ENCODE data around the gene ZNF22. TPM values are rescaled to one million over a fixed set of nuclear protein-coding genes. Genes with fewer than 3 reads are reported as not detected.
A peak's percentile ranks its signal among the peaks of the same experiment; 100 is the strongest.

Gene ZNF22
- total and polyA plus RNA-seq, 2 of the 4 experiments (the other 2 are of a cell fraction): 10.6 to 12.4 TPM

- DNase-seq (no peak), ATAC-seq (ENCODE audit: low read depth) (no peak)
- Histone ChIP-seq H3K9me3 (ENCODE audit: control insufficient read depth, insufficient read depth, low read length) (no peaks in the 10 kb centered on the region), H3K18ac (ENCODE audit: low read depth, low read length) (0 out of 2 replicates have a peak overlapping the region, but pooled peaks have one; percentile 14), H2BK120ac (ENCODE audit: low read depth, low read length) (peak overlapping the region; percentile 20; the same call in 1 of the 2 replicates), H3K4ac (ENCODE audit: low read depth, low read length) (peak overlapping the region; percentile 50), H3K9ac (ENCODE audit: low read depth, low read length) (no peak overlapping the region), H3K79me1 (ENCODE audit: low read depth in 1 of 2, low read length in 2 of 2) (peaks cover 0 to 7% of the 10 kb centered on the region in 2 experiments; a peak in 1 of 4 replicates), H3K14ac (replicated peaks; ENCODE audit: low read depth, low read length) (no peak overlapping the region), H3K56ac (ENCODE audit: extremely low read depth, insufficient read depth, low read length) (no peak overlapping the region), H4K5ac (ENCODE audit: low read depth, low read length) (no peak overlapping the region), H2AFZ (replicated peaks; ENCODE audit: low read length, poor library complexity) (no peak overlapping the region), H3K23ac (ENCODE audit: low read depth, low read length) (no peak overlapping the region), H3K27me3 (ENCODE audit: control insufficient read depth, insufficient read depth, low read length) (no peaks in the 10 kb centered on the region), H3K9me1 (ENCODE audit: insufficient read depth, low read length) (peaks cover 40% of the 10 kb centered on the region), H3K4me3 (ENCODE audit: insufficient read depth, low read depth, low read length) (no peak overlapping the region), H4K91ac (ENCODE audit: insufficient read depth, low read depth, low read length) (peak overlapping the region; percentile 54; the same call in 1 of the 2 replicates), H2AK9ac (replicated peaks; ENCODE audit: low read depth, low read length, poor library complexity) (no peak overlapping the region), H4K20me1 (ENCODE audit: insufficient read depth, low read length) (no peaks in the 10 kb centered on the region), H2BK15ac (ENCODE audit: low read depth, low read length) (peak overlapping the region; percentile 14; the same call in 1 of the 3 replicates), H2AK5ac (ENCODE audit: low read depth, low read length) (0 out of 2 replicates have a peak overlapping the region, but pooled peaks have one; percentile 3), H4K8ac (ENCODE audit: low read depth in 2 of 2, low read length in 2 of 2) (no peak overlapping the region), H2BK20ac (ENCODE audit: low read depth, low read length) (peak overlapping the region; percentile 45; the same call in 1 of the 2 replicates), H3K4me2 (ENCODE audit: low read depth, low read length) (no peak overlapping the region), H3K27ac (ENCODE audit: insufficient read depth, low read length) (no peak overlapping the region), H3K4me1 (ENCODE audit: control insufficient read depth, insufficient read depth, low read length) (peaks cover 53% of the 10 kb centered on the region), H2BK5ac (ENCODE audit: low read depth, low read length, poor library complexity, severe bottlenecking) (no peak overlapping the region), H3K36me3 (ENCODE audit: control insufficient read depth, insufficient read depth, low read length) (peaks cover 11% of the 10 kb centered on the region; the same call in 1 of the 2 replicates)
- intact Hi-C loops (cut with micrococcal nuclease): no loop called here
- ChIA-PET CTCF (no interaction called here), POLR2A (ENCODE audit: unreplicated experiment) (no interaction called here)
- in situ Hi-C loops (cut with MboI; ENCODE audit: low sequenced_read_pairs): loop anchor here (25.0 kb wide), 4 partner anchors 1021 to 1854 kb away; partner anchors contain the start of genes CSGALNACT2 and HNRNPF
- WGBS, 2 experiments (ENCODE audit: extremely low coverage in 2 of 2, insufficient read length in 1 of 2): 100% methylated on average over 1 of the region's 7 CpGs; no CpG with 5 or more reads in 1 of the 2 experiments
- dilution Hi-C loops (cut with HindIII; ENCODE audit: low sequenced_read_pairs, unreplicated experiment): no loop called here
- TF ChIP-seq BHLHE40 (IDR thresholded peaks at IDR 0.05; ENCODE audit: low read depth, low read length): no peak
- no peak for TF ChIP-seq CTCF (conservative IDR thresholded peaks at IDR 0.05; ENCODE audit: low read depth, low read length)
- TF ChIP-seq, protein P1, sequence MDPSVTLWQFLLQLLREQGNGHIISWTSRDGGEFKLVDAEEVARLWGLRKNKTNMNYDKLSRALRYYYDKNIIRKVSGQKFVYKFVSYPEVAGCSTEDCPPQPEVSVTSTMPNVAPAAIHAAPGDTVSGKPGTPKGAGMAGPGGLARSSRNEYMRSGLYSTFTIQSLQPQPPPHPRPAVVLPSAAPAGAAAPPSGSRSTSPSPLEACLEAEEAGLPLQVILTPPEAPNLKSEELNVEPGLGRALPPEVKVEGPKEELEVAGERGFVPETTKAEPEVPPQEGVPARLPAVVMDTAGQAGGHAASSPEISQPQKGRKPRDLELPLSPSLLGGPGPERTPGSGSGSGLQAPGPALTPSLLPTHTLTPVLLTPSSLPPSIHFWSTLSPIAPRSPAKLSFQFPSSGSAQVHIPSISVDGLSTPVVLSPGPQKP (IDR thresholded peaks at IDR 0.05; ENCODE audit: borderline replicate concordance, low read depth, low read length): no peak
- TF ChIP-seq SMC3 (IDR thresholded peaks at IDR 0.05; ENCODE audit: low read depth, low read length): no peak
- TF ChIP-seq RCOR1 (IDR thresholded peaks at IDR 0.05; ENCODE audit: insufficient replicate concordance, low read length): no peak
- no peak for TF ChIP-seq FOS (IDR thresholded peaks at IDR 0.05; ENCODE audit: low read depth, low read length)
- TF ChIP-seq MXI1 (IDR thresholded peaks at IDR 0.05; ENCODE audit: borderline replicate concordance, low read depth, low read length): no peak
- TF ChIP-seq POLR2A (IDR thresholded peaks at IDR 0.05; ENCODE audit: low read depth, low read length): no peak
- no TSS peak for BruUV-seq (replicated peaks)
Measured at GRCh38 chr10:44990965-44991364, 9.8 kb upstream of the ZNF22 start.

All from IMR-90 (cell line).